Measurements from ENCODE around the gene SOX10. TPM values are rescaled to one million over a fixed set of nuclear protein-coding genes. Genes with fewer than 3 reads are reported as not detected.
"Not testable (repeated sequence)": the region's sequence is repeated elsewhere in the genome, so short reads cannot be mapped to it uniquely, and the experiment has no call there.

SOX10 gene
- total and polyA plus RNA-seq, 4 experiments from 2014 or later, result not detected

- Mint-ChIP-seq H3K27ac (peak overlapping the region in 2 of 7 donors; percentile 38 to 50), H3K9me3 (peaks cover 0 to 2% (median 0%) of the 10 kb centered on the region in 8 donors), H3K27me3 (no peaks in the 10 kb centered on the region), H3K36me3 (peaks cover 55 to 59% of the 10 kb centered on the region in 2 donors), H3K4me3 (no peak overlapping the region), H3K4me1 (peaks cover 15 to 29% (median 27%) of the 10 kb centered on the region in 4 donors)
- no peak overlapping the region for H3K4me3 ChIP-seq (ENCODE audit: low read length in 2 of 2)
- DNase-seq, result no peak
- no peak overlapping the region for H3K27ac ChIP-seq (ENCODE audit: low read depth, low read length)
- no peaks in the 10 kb centered on the region for H3K4me1 ChIP-seq (ENCODE audit: insufficient read depth, low read length)
- H3K9me3 ChIP-seq (ENCODE audit: control insufficient read depth in 1 of 2, low read length in 2 of 2), result no peaks in the 10 kb centered on the region
- H3K36me3 ChIP-seq (ENCODE audit: insufficient read depth, low read length), result peaks cover 42% of the 10 kb centered on the region
- CTCF ChIA-PET (ENCODE audit: partially characterized antibody), result interaction anchor here (1.2 to 1.8 kb wide), 2 partner anchors 8 to 143 kb away, joined by 3 to 7 read pairs; partner anchors contain the start of genes C22orf23 and POLR2F
- no peaks in the 10 kb centered on the region for H3K27me3 ChIP-seq (ENCODE audit: insufficient read depth, low read length)
- intact Hi-C loops (cut with micrococcal nuclease), result no loop called here
- POLR2A ChIA-PET (ENCODE audit: partially characterized antibody), result interaction anchor here (1.1 kb wide), 1 partner anchor 142 kb away, joined by 3 read pairs; no protein-coding TSS in a partner anchor
Observed at GRCh38 chr22:37961062-37961461, 23.3 kb downstream of the SOX10 start.

GRCh38 chr22:37959231-37959825, 25.0 kb downstream of the SOX10 start:
- intact Hi-C loops (cut with micrococcal nuclease), result no loop called here

GRCh38 chr22:37957232-37957631, 27.1 kb downstream of the SOX10 start:
- intact Hi-C loops (cut with micrococcal nuclease), result no loop called here
- DNase-seq, result no peak
- H3K36me3 Mint-ChIP-seq, result peaks cover 46 to 50% of the 10 kb centered on the region in 2 donors
- Histone ChIP-seq H3K27me3 (ENCODE audit: insufficient read depth, low read length) (peaks cover 3% of the 10 kb centered on the region), H3K36me3 (ENCODE audit: insufficient read depth, low read length) (peaks cover 41% of the 10 kb centered on the region), H3K9me3 (ENCODE audit: control insufficient read depth in 1 of 2, low read length in 2 of 2) (no peaks in the 10 kb centered on the region), H3K4me3 (ENCODE audit: low read length in 2 of 2) (no peak overlapping the region), H3K4me1 (ENCODE audit: insufficient read depth, low read length) (peaks cover 20% of the 10 kb centered on the region), H3K27ac (ENCODE audit: low read depth, low read length) (no peak overlapping the region)
- H3K27me3 Mint-ChIP-seq, result peaks cover 7% of the 10 kb centered on the region in 2 donors
- H3K9me3 Mint-ChIP-seq, result peaks cover 0 to 2% (median 0%) of the 10 kb centered on the region in 8 donors
- peak overlapping the region in 1 of 7 donors; percentile 5 for H3K27ac Mint-ChIP-seq
- CTCF ChIA-PET (ENCODE audit: partially characterized antibody), result interaction anchor here (1.3 kb wide), 1 partner anchor 23 kb away, joined by 3 read pairs; no protein-coding TSS in a partner anchor
- H3K4me1 Mint-ChIP-seq, result peaks cover 33 to 54% (median 43%) of the 10 kb centered on the region in 4 donors
- POLR2A ChIA-PET (ENCODE audit: partially characterized antibody), result no interaction called here
- peak overlapping the region in 1 of 8 donors; percentile 29 for H3K4me3 Mint-ChIP-seq

More at GRCh38 chr22:37959231-37959825, 25.0 kb downstream of the SOX10 start:
- Mint-ChIP-seq H3K27ac (no peak overlapping the region), H3K4me1 (peaks cover 23 to 35% (median 32%) of the 10 kb centered on the region in 4 donors), H3K9me3 (peaks cover 0 to 2% (median 0%) of the 10 kb centered on the region in 8 donors), H3K27me3 (no peaks in the 10 kb centered on the region), H3K4me3 (no peak overlapping the region), H3K36me3 (peaks cover 49 to 54% of the 10 kb centered on the region in 2 donors)
- Histone ChIP-seq H3K36me3 (ENCODE audit: insufficient read depth, low read length) (peaks cover 42% of the 10 kb centered on the region), H3K4me1 (ENCODE audit: insufficient read depth, low read length) (peaks cover 7% of the 10 kb centered on the region), H3K27me3 (ENCODE audit: insufficient read depth, low read length) (no peaks in the 10 kb centered on the region), H3K9me3 (ENCODE audit: control insufficient read depth in 1 of 2, low read length in 2 of 2) (no peaks in the 10 kb centered on the region), H3K27ac (ENCODE audit: low read depth, low read length) (no peak overlapping the region), H3K4me3 (ENCODE audit: low read length in 2 of 2) (no peak overlapping the region)
- no peak for DNase-seq
- POLR2A ChIA-PET (ENCODE audit: partially characterized antibody), result interaction anchor here (0.8 kb wide), 1 partner anchor 141 kb away, joined by 3 read pairs; no protein-coding TSS in a partner anchor
- CTCF ChIA-PET (ENCODE audit: partially characterized antibody), result interaction anchor here (1.2 to 2.3 kb wide), 4 partner anchors 25 to 142 kb away, joined by 3 to 9 read pairs (median 6); partner anchors contain the start of gene MICALL1

- intact Hi-C loops (cut with micrococcal nuclease); H3K9me3 Mint-ChIP-seq; DNase-seq; H3K4me3 Mint-ChIP-seq; H3K27ac ChIP-seq (ENCODE audit: low read depth, low read length); H3K4me3 ChIP-seq (ENCODE audit: low read length in 2 of 2); H3K9me3 ChIP-seq (ENCODE audit: control insufficient read depth in 1 of 2, low read length in 2 of 2); POLR2A ChIA-PET (ENCODE audit: partially characterized antibody); H3K27ac Mint-ChIP-seq; H3K27me3 ChIP-seq (ENCODE audit: insufficient read depth, low read length): not testable (repeated sequence)
- Histone ChIP-seq H3K4me1 (ENCODE audit: insufficient read depth, low read length) (peaks cover 20% of the 10 kb centered on the region), H3K36me3 (ENCODE audit: insufficient read depth, low read length) (peaks cover 28% of the 10 kb centered on the region)
- H3K36me3 Mint-ChIP-seq, result peaks cover 34 to 39% of the 10 kb centered on the region in 2 donors
- H3K4me1 Mint-ChIP-seq, result peaks cover 35 to 54% (median 45%) of the 10 kb centered on the region in 4 donors
- peaks cover 9 to 13% of the 10 kb centered on the region in 2 donors for H3K27me3 Mint-ChIP-seq
- CTCF ChIA-PET (ENCODE audit: partially characterized antibody), result interaction anchor here (4.0 kb wide), 1 partner anchor 9 kb away, joined by 26 read pairs; no protein-coding TSS in a partner anchor
Observed at GRCh38 chr22:37955825-37956397, 28.4 kb downstream of the SOX10 start.

- Mint-ChIP-seq H3K27ac (peak overlapping the region in 5 of 7 donors; percentile 25 to 97 (median 50)), H3K9me3 (peaks cover 0 to 2% (median 0%) of the 10 kb centered on the region in 8 donors), H3K4me3 (peak overlapping the region; percentile 96 to 100 (median 100)), H3K36me3 (peaks cover 30 to 35% of the 10 kb centered on the region in 2 donors), H3K4me1 (peaks cover 35 to 53% (median 45%) of the 10 kb centered on the region in 4 donors), H3K27me3 (peaks cover 9 to 13% of the 10 kb centered on the region in 2 donors)
- ChIA-PET CTCF (ENCODE audit: partially characterized antibody) (interaction anchor here (0.6 to 4.0 kb wide), 4 partner anchors 11 to 331 kb away, joined by 3 to 26 read pairs (median 4); partner anchors contain the start of gene GALR3), POLR2A (ENCODE audit: partially characterized antibody) (interaction anchor here (0.6 to 2.4 kb wide), 3 partner anchors 21 to 297 kb away, joined by 3 to 12 read pairs (median 7); no protein-coding TSS in a partner anchor)
- H3K27me3 ChIP-seq (ENCODE audit: insufficient read depth, low read length), result peaks cover 3% of the 10 kb centered on the region
- H3K4me3 ChIP-seq (ENCODE audit: low read length in 2 of 2), result no peak overlapping the region
- no peaks in the 10 kb centered on the region for H3K9me3 ChIP-seq (ENCODE audit: control insufficient read depth in 1 of 2, low read length in 2 of 2)
- peaks cover 20% of the 10 kb centered on the region for H3K4me1 ChIP-seq (ENCODE audit: insufficient read depth, low read length)
- intact Hi-C loops (cut with micrococcal nuclease), result loop anchor here (5.0 kb wide), 2 partner anchors 47 to 347 kb away; partner anchors contain the start of genes GGA1 and MICALL1
- DNase-seq, result no peak
- no peak overlapping the region for H3K27ac ChIP-seq (ENCODE audit: low read depth, low read length)
- peaks cover 27% of the 10 kb centered on the region for H3K36me3 ChIP-seq (ENCODE audit: insufficient read depth, low read length)
Observed at GRCh38 chr22:37954686-37955085, 29.7 kb downstream of the SOX10 start.

- Mint-ChIP-seq H3K36me3 (peaks cover 20 to 24% of the 10 kb centered on the region in 2 donors), H3K9me3 (peaks cover 0 to 2% (median 0%) of the 10 kb centered on the region in 8 donors), H3K4me1 (peaks cover 33 to 52% (median 40%) of the 10 kb centered on the region in 4 donors), H3K27ac (peak within 1 kb of the TSS; percentile 76 to 100 (median 99)), H3K27me3 (peaks cover 9 to 13% of the 10 kb centered on the region in 2 donors), H3K4me3 (peak within 1 kb of the TSS; percentile 96 to 100 (median 100))
- intact Hi-C loops (cut with micrococcal nuclease), result loop anchor here (1.0 to 5.0 kb wide), 4 partner anchors 19 to 346 kb away; partner anchors contain the start of genes ANKRD54, GGA1 and MICALL1
- peak; percentile 94 to 96 (median 95) for DNase-seq
- ChIA-PET CTCF (ENCODE audit: partially characterized antibody) (interaction anchor here (0.6 to 4.0 kb wide), 7 partner anchors 9 to 332 kb away, joined by 3 to 26 read pairs (median 5); no protein-coding TSS in a partner anchor), POLR2A (ENCODE audit: partially characterized antibody) (interaction anchor here (0.6 to 2.4 kb wide), 8 partner anchors 12 to 117 kb away, joined by 3 to 12 read pairs (median 4); partner anchors contain the start of genes ANKRD54, EIF3L and MICALL1)
- Histone ChIP-seq H3K4me3 (ENCODE audit: low read length in 2 of 2) (peak within 1 kb of the TSS; percentile 72 to 91), H3K27ac (ENCODE audit: low read depth, low read length) (peak within 1 kb of the TSS; percentile 72), H3K27me3 (ENCODE audit: insufficient read depth, low read length) (peaks cover 3% of the 10 kb centered on the region), H3K4me1 (ENCODE audit: insufficient read depth, low read length) (peaks cover 20% of the 10 kb centered on the region), H3K36me3 (ENCODE audit: insufficient read depth, low read length) (peaks cover 16% of the 10 kb centered on the region), H3K9me3 (ENCODE audit: control insufficient read depth in 1 of 2, low read length in 2 of 2) (no peaks in the 10 kb centered on the region)
Observed at GRCh38 chr22:37953437-37954179, 30.7 kb downstream of the SOX10 start, which contains the start of the genes C22orf23 and POLR2F. Gene C22orf23, minus strand, starts transcription at chr22:37953601. Its CDS starts 452 bp downstream, at chr22:37953149. Gene POLR2F, plus strand, starts transcription at chr22:37953699. Its CDS starts 89 bp downstream, at chr22:37953788.
